Skeletal muscle satellite cell (primary cell): ENCODE measurements around the gene GRK5.

ENCODE experiments used
- H3K27me3 ChIP-seq: 2 replicates; pipeline ENCODE4 v1.7.0; 2013; ENCODE audit warnings: low read length; ENCODE audit not compliant: control insufficient read depth, insufficient read depth
- H3K36me3 ChIP-seq: 2 replicates; pipeline ENCODE4 v1.7.0; 2013; ENCODE audit warnings: mild to moderate bottlenecking, control low read depth, low read length; ENCODE audit not compliant: insufficient read depth
- H3K4me1 ChIP-seq: 2 replicates; pipeline ENCODE4 v1.7.0; 2013; ENCODE audit warnings: low read length; ENCODE audit not compliant: control insufficient read depth, insufficient read depth
- H3K4me2 ChIP-seq: 2 replicates; pipeline ENCODE4 v1.7.0; 2013; ENCODE audit warnings: mild to moderate bottlenecking, low read length
- H3K4me3 ChIP-seq: 2 replicates; pipeline ENCODE4 v1.7.0; 2013; ENCODE audit warnings: low read length
- H3K9ac ChIP-seq: 2 replicates; pipeline ENCODE4 v1.7.0; 2013; ENCODE audit warnings: mild to moderate bottlenecking, low read depth, low read length, moderate library complexity
- H3K9me3 ChIP-seq: replicated peaks from 2 replicates; pipeline ENCODE4 v1.7.0; 2013; ENCODE audit warnings: mild to moderate bottlenecking, control low read depth, low read length

GRK5 gene

DNA sequence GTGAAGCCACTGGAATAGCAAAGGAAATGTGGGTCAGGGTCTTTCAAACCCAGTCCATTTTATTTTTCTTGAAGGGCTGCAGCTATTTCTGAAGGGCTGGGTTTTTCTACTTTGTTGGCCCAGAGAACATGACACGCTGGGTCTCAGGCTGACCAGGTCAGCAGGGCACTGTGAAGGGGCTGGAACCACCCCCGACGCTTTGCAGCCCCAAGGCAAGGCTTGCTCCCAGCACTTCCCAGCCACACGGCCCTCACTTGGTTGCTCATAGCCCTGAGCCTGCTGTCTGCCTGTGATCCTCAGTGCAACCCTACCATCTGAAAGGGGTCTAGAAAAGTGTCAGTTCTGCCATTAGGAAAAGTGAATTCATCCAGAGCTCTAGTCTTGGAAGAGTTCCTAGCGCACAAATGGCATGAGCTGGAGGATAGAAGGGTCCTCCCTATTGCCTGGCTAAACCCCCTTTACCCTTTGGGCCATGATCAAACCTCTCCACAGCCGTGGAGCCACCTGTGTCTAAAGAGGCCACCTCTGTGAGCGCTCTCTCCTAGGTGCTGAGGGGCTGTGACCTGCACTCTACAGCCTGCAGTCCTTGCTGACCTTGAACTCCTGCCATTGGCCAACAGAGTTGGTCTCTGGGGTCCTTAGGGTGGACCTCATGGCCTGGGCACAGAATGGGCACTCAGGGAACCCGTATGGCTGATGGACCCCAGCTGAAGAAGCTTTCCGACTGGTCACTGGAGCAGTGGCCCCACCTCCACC, 203.2 kb downstream of the GRK5 start:
- Histone ChIP-seq H3K4me2 (no peak overlapping the region), H3K9me3 (no peaks in the 10 kb centered on the region), H3K4me1 (peaks cover 9% of the 10 kb centered on the region), H3K9ac (no peak overlapping the region), H3K36me3 (no peaks in the 10 kb centered on the region), H3K27me3 (no peaks in the 10 kb centered on the region), H3K4me3 (no peak overlapping the region)

DNA sequence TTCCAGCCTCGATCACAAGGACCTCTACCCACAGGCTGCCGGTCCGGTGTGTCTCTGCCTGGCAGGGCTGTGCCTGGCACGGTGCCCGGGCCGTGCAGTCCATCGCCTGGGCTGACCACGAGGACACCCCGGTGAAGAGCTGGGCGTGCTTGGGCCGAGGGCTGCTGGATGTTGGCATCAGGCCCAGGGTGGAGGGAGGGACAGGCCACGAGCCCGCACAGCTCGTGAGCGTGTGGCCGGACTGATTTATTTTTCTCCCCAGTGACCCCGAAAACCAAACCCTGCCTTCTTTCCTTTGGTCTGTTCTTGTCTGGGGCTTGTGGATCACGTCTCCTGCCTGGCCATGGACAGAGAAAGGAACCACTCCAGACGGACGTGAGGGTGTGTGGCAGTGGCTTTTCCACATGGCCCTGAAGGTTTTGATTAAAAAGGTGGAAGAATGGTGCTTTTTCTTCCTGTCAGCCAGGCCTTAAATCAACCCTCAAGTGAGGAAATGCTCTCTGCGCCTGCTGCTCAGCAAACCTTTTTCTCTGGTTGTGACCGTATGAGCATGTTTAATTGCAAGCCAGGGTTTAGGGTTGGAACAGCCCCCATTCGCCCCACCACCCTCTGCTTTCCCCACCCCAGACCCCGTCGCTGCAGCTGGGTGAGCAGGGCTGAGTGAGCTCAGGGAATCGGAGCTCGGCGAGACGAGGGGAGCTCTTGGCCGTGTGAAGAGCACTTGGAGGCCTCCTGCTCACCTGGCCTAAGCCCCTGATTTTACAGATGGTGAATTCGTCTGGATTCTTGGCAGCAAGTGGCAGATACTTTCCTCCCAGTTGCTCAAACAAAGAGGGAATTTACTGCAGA, 205.1 kb downstream of the GRK5 start:
- Histone ChIP-seq H3K36me3 (no peaks in the 10 kb centered on the region), H3K27me3 (peaks cover 4% of the 10 kb centered on the region), H3K4me1 (peaks cover 9% of the 10 kb centered on the region), H3K4me3 (no peak overlapping the region), H3K9me3 (no peaks in the 10 kb centered on the region), H3K4me2 (no peak overlapping the region), H3K9ac (no peak overlapping the region)

DNA sequence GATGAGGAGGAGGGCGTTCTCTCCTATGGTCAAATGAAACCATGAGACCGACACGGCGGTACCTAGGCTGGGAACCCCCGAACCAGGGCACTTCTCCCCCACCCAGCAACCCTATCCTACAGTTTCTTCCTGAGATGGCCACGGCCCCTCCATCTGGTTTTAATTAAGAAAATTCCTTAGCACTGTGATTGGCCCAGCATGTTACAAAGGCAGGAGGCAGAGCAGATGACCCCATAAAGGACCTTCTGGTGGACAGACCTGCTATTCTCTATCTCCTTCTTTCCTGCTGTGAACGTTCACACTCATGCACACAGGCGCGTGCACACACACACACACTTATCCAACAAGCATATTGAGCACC, 205.7 kb downstream of the GRK5 start:
- Histone ChIP-seq H3K36me3 (no peaks in the 10 kb centered on the region), H3K4me1 (peaks cover 9% of the 10 kb centered on the region), H3K4me2 (no peak overlapping the region), H3K4me3 (no peak overlapping the region), H3K27me3 (peaks cover 4% of the 10 kb centered on the region), H3K9me3 (no peaks in the 10 kb centered on the region), H3K9ac (no peak overlapping the region)

DNA sequence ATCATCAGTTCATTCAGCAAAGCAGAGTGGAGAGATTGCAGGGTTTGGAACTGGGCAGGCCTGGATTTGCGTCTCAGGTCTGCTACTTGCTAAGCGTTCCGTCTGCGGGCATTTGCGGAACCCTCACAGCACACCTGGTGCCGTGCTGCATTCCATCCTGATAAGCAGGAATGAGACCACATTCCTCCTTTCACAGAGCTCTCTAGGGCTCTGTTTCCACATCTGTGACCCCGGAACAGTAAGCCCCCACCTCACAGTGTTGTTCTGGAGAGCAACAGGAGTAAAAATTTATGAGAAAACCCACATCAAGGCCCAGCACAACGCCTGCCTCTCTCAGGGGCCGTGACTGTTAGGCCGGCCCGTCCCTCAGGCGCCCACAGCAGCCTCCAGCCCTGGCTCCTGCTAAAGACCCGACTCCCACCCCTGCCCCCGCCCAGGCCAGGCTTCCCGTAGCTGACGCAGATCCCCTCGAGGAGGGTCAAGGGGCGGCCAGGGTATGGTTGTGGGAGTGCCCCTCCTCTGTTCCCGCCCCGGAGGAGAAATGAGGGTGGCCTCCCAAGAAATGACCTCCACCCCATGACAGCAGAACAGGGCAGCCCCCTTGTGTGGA, 206.2 kb downstream of the GRK5 start:
- Histone ChIP-seq H3K9ac (no peak overlapping the region), H3K9me3 (no peaks in the 10 kb centered on the region), H3K27me3 (peaks cover 4% of the 10 kb centered on the region), H3K4me1 (peaks cover 9% of the 10 kb centered on the region), H3K4me3 (no peak overlapping the region), H3K36me3 (no peaks in the 10 kb centered on the region), H3K4me2 (no peak overlapping the region)

DNA sequence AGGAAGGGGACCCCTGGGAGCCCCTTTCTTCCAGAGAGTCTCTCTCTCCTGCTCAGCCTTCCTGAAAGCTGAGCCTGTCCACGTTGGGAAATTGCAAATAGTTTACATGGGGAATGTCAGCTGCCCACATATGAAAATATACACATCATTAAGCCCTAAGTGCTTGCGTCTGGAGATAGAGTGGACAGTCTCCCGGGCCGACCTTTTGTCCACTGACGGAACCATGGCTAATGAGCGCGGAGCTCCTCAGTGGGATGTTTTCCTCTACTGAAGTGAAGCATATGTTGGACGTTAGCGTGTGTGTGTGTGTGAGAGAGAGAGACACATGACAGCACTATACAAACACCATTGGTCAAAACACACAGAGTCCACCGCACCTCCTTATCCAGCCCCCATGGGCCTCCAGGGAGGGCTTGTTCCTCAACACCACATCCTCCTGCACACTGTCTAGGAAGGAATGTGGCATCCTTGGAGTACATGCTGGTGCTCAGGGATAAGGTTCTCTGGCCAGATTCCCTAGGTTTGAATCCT, 206.8 kb downstream of the GRK5 start:
- Histone ChIP-seq H3K27me3 (peaks cover 4% of the 10 kb centered on the region), H3K9ac (no peak overlapping the region), H3K4me3 (no peak overlapping the region), H3K9me3 (no peaks in the 10 kb centered on the region), H3K4me1 (peaks cover 9% of the 10 kb centered on the region), H3K4me2 (no peak overlapping the region), H3K36me3 (no peaks in the 10 kb centered on the region)

DNA sequence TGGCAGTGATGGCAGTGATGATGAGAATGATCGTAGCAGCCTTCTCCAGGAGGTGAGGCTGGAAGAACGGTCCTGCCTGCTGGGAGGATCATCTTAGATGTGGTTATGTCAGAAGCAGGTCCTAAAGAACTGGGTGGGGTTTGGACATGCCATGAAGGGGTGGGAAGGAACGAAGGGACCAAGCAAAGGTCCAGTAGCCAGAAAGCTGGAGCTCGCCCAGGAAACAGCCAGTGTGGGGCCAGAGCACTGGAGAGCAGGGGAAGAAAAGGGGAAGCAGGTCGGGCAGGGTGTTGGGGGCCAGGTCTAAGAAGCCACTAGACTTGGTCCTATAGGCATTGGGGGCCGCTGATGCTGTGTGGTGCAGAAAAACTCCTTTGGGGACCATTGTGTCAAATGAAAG, 207.8 kb downstream of the GRK5 start:
- Histone ChIP-seq H3K27me3 (peaks cover 4% of the 10 kb centered on the region), H3K4me1 (peaks cover 4% of the 10 kb centered on the region), H3K9me3 (no peaks in the 10 kb centered on the region), H3K4me3 (no peak overlapping the region), H3K36me3 (no peaks in the 10 kb centered on the region), H3K4me2 (no peak overlapping the region), H3K9ac (no peak overlapping the region)

DNA sequence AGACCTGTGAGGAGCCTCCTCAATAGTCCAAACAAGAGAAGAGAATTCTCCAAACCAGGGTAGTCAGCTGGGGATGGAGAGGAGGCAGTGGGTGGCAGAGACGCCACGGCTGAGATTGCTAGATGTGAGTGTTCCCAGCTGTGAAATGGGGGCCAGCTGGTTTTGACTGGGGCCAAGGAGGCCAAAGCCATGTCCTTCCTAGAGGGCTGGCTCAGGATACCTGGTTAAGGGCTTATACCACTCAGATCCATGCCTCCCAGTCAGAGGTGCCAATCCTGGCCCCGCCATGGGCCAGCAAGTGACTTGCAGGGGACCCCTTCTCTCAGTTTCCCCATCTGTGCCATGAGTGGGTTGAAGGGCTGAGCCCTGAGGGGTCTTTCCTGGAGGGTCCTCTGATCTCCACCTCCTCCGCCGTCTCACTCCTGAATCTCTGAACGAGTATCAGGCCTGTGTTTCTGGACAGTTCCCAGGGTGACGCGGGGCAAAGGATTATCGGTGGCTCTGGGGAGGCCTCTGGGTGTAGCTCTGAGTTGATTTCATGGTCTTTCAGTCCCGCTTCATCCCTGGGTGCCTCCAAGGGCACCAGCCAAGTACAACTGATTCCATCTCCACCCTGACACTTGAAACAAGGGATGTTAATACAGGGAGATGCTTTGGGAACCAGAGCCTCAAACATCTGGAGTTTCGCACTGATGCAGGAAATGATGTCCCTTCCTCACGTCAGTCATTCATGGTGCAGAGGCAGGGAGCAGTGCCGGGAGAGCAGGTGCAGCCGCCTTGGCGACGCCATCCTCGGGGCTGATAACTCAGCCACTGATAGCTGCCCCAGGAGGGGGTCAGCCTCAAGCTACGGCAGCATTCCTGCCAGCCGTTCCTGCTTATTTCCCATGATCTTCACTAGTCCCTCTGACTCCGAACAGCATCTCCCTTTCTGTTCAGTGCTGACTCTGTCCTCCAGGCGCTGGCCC, 208.4 kb downstream of the GRK5 start:
- Histone ChIP-seq H3K4me2 (no peak overlapping the region), H3K36me3 (no peaks in the 10 kb centered on the region), H3K27me3 (peaks cover 4% of the 10 kb centered on the region), H3K9me3 (no peaks in the 10 kb centered on the region), H3K4me3 (no peak overlapping the region), H3K4me1 (no peaks in the 10 kb centered on the region), H3K9ac (no peak overlapping the region)

DNA sequence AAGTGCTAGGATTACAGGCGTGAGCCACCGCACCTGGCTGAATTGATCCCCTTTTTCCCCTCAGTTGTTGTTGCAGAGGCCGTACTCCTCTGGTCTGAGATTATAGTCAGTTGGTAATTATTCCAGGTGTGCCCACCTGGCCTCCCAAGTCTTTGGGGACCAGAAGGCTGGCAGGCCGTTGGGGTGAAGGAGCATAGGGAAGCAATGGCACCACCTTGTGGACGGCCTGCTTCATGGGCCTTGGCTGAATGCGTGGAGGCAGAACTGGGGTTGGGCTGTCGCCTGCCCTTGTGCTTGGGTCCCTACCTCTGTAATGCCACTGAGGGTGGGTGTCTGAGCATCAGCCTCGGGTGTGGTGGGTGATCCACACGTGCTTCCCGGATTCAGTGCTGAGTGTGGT, 209.5 kb downstream of the GRK5 start:
- H3K4me2 ChIP-seq: no peak overlapping the region
- H3K4me3 ChIP-seq: no peak overlapping the region
- peaks cover 6% of the 10 kb centered on the region for H3K4me1 ChIP-seq

DNA sequence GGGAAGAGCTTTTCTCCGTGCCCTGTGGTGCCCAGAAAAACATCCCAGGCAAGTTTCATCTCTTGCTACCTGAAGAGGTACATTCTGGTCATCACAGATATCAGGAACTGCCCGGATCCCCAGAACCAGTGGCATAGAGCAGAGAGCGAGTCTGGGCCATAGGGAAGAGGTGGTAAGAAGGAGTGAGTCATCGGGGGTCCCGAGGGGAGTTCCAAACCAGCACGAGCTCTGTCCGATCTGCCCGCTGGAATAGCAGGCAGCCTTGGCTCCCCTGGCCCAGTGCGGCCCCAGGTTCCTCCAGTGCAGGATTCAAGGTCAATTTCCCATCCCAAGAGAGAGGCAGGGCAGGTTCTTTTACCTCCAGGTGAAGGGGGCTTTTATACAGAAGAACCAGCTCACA, 210.5 kb downstream of the GRK5 start:
- Histone ChIP-seq H3K9ac (no peak overlapping the region), H3K36me3 (no peaks in the 10 kb centered on the region), H3K4me1 (peaks cover 13% of the 10 kb centered on the region), H3K4me3 (no peak overlapping the region), H3K9me3 (no peaks in the 10 kb centered on the region), H3K4me2 (no peak overlapping the region), H3K27me3 (peaks cover 4% of the 10 kb centered on the region)

More for the DNA sequence above, 209.5 kb downstream of the GRK5 start:
- H3K9ac ChIP-seq: no peak overlapping the region
- H3K36me3 ChIP-seq: no peaks in the 10 kb centered on the region
- peaks cover 4% of the 10 kb centered on the region for H3K27me3 ChIP-seq
- no peaks in the 10 kb centered on the region for H3K9me3 ChIP-seq

DNA sequence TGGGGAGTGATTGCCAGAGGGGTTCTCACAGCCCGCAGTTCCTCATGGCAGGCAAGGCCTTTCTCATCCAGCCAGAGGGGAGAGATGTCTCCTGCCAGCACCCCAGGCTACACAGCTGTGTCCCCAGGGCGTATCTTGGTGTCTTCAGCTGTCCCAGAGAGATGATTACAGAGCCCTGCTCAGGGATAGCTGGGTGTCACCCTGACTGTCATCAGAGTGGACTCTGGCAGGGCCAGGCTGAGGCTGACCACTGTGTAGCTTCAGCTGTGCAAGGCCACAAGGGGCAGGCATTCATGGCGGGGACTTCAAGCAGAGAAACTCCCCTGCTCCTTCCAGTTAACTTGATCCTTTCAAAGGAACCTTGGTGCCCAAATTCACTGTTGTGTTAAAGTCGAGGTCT, 211.0 kb downstream of the GRK5 start:
- Histone ChIP-seq H3K27me3 (peaks cover 4% of the 10 kb centered on the region), H3K36me3 (no peaks in the 10 kb centered on the region), H3K4me2 (no peak overlapping the region), H3K9ac (no peak overlapping the region), H3K4me1 (peaks cover 13% of the 10 kb centered on the region), H3K4me3 (no peak overlapping the region), H3K9me3 (no peaks in the 10 kb centered on the region)
